Neural cell (in vitro differentiated cells): ENCODE data around the gene HMOX2. TPM values are rescaled to one million over a fixed set of nuclear protein-coding genes. Genes with fewer than 3 reads are reported as not detected.

ENCODE experiments used
- H2AFZ ChIP-seq: fragments of 200-600, 300-800 bp; sonication (generic), shearing (Covaris generic); 2 replicates; pipeline ENCODE4 v1.6.0; 2014; ENCODE audit warnings: low read depth, mild to moderate bottlenecking, antibody characterized with exemption, low read length, moderate library complexity
- H3F3A ChIP-seq: fragments of 200-600 bp; shearing (Covaris generic); 2 replicates; pipeline ENCODE4 v1.6.1; 2016; ENCODE audit warnings: mild to moderate bottlenecking, moderate library complexity, mixed read lengths, antibody characterized with exemption, low read length; ENCODE audit not compliant: insufficient read depth, poor library complexity, severe bottlenecking
- H3K27ac ChIP-seq: fragments of 200-600, 300-800 bp; sonication (generic), shearing (Covaris generic); 2 replicates; pipeline ENCODE4 v1.5.1; 2014; ENCODE audit warnings: mild to moderate bottlenecking, low read length, moderate library complexity
- H3K27me3 ChIP-seq: fragments of 300-800, 200-600 bp; sonication (generic), shearing (Covaris generic); 2 replicates; pipeline ENCODE4 v1.6.0; 2014; ENCODE audit warnings: mild to moderate bottlenecking, low read depth, low read length, moderate library complexity; ENCODE audit not compliant: insufficient read depth
- H3K36me3 ChIP-seq: fragments of 300-800, 200-600 bp; sonication (generic), shearing (Covaris generic); 2 replicates; pipeline ENCODE4 v1.5.1; 2014; ENCODE audit warnings: mild to moderate bottlenecking, antibody characterized with exemption, low read length, moderate library complexity; ENCODE audit not compliant: insufficient read depth
- H3K4me2 ChIP-seq: fragments of 300-800, 200-600 bp; sonication (generic), shearing (Covaris generic); 2 replicates; pipeline ENCODE4 v1.6.0; 2014; ENCODE audit warnings: mild to moderate bottlenecking, low read length
- H3K4me3 ChIP-seq: fragments of 300-800, 200-600 bp; sonication (generic), shearing (Covaris generic); 2 replicates; pipeline ENCODE4 v1.5.1; 2014; ENCODE audit warnings: mild to moderate bottlenecking, low read length, moderate library complexity
- H3K79me2 ChIP-seq: fragments of 200-600 bp; shearing (Covaris generic); replicated peaks from 2 replicates; pipeline ENCODE4 v1.6.0; 2014; ENCODE audit warnings: mild to moderate bottlenecking, low read length, moderate library complexity; ENCODE audit not compliant: insufficient read depth
- H3K9ac ChIP-seq: fragments of 300-800, 200-600 bp; sonication (generic), shearing (Covaris generic); 2 replicates; pipeline ENCODE4 v1.6.1; 2016; ENCODE audit warnings: mild to moderate bottlenecking, low read length, mixed read lengths
- H3K9me2 ChIP-seq: fragments of 200-600 bp; shearing (Covaris generic); 2 replicates; pipeline ENCODE4 v1.6.1; 2016; ENCODE audit warnings: mild to moderate bottlenecking, low read length, mixed read lengths; ENCODE audit not compliant: insufficient read depth
- H3K9me3 ChIP-seq: fragments of 200-600, 300-800 bp; sonication (generic), shearing (Covaris generic); 2 replicates; pipeline ENCODE4 v1.6.1; 2016; ENCODE audit warnings: mild to moderate bottlenecking, mixed run types, low read length, moderate library complexity, mixed read lengths
- H4K20me1 ChIP-seq: fragments of 200-600 bp; shearing (Covaris generic); 2 replicates; pipeline ENCODE4 v1.6.1; 2016; ENCODE audit warnings: mild to moderate bottlenecking, mixed run types; ENCODE audit not compliant: insufficient read depth
- EP300 ChIP-seq: fragments of 450-650 bp; conservative IDR thresholded peaks from 2 replicates; pipeline ENCODE4 v1.6.1; 2014; ENCODE audit warnings: antibody characterized with exemption, mild to moderate bottlenecking, moderate library complexity; ENCODE audit not compliant: poor library complexity, severe bottlenecking
- EZH2 ChIP-seq: fragments of 200-600, 300-800 bp; shearing (Covaris generic), sonication (generic); IDR thresholded peaks from 2 replicates; pipeline ENCODE4 v1.6.1; 2014; ENCODE audit warnings: antibody characterized with exemption, low read length, borderline replicate concordance, mild to moderate bottlenecking; ENCODE audit not compliant: insufficient read depth, poor library complexity, severe bottlenecking
- MXI1 ChIP-seq: fragments of 450-650 bp; conservative IDR thresholded peaks from 2 replicates; pipeline ENCODE4 v1.6.1; 2014; ENCODE audit warnings: antibody characterized with exemption, mild to moderate bottlenecking; ENCODE audit not compliant: poor library complexity, severe bottlenecking
- POLR2AphosphoS5 ChIP-seq: IDR thresholded peaks from 2 replicates; pipeline ENCODE4 v1.6.1; 2012
- RAD21 ChIP-seq: fragments of 450-650 bp; conservative IDR thresholded peaks from 2 replicates; pipeline ENCODE4 v1.6.1; 2014; ENCODE audit warnings: antibody characterized with exemption, mild to moderate bottlenecking, moderate library complexity
- SMC3 ChIP-seq: fragments of 450-650 bp; conservative IDR thresholded peaks from 2 replicates; pipeline ENCODE4 v1.6.1; 2014; ENCODE audit warnings: antibody characterized with exemption, mild to moderate bottlenecking, moderate library complexity; ENCODE audit not compliant: poor library complexity
- TAF1 ChIP-seq: IDR thresholded peaks from 2 replicates; pipeline ENCODE4 v1.6.1; 2012; ENCODE audit warnings: low read depth
- polyA plus RNA-seq: library from polyadenylated mRNA; depleted of rRNA; stranded (reverse); fragments of >200 nt; gene quantifications from 2 replicates; pipeline ENCODE4 v1.2.3, GENCODE V29; 2014
- TF ChIP-seq, protein P1 (sequence below): fragments of 450-650 bp; IDR thresholded peaks from 2 replicates; pipeline ENCODE4 v1.5.1; 2014; ENCODE audit warnings: antibody characterized with exemption, mild to moderate bottlenecking, moderate library complexity; ENCODE audit not compliant: poor library complexity, severe bottlenecking
- TF ChIP-seq, protein P2 (sequence below): IDR thresholded peaks from 2 replicates; pipeline ENCODE4 v1.6.1; 2012; ENCODE audit warnings: borderline replicate concordance

Gene HMOX2
- polyA plus RNA-seq, 1 donor from 2014 or later = 79.4 TPM

DNA sequence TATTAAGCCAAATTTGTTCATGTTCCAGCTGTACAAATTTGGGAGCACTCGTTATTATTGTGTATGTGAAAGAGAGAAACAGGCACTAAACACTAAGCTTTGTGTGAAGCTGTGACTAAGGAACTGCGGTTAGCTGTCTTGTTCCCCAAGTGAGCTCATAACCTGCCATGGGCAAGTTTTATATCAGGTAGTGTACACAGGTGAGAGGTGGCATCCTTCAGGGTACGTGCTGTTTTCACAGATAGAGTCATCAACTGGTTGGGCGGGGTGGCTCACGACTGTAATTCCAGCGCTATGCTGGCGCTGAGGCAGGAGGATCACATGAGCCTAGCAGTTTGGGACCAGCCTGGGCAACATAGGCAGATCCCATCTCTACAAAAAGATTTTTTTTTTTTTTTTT lies 47.7 kb upstream of the HMOX2 start:
- peaks cover 13% of the 10 kb centered on the region for H3K79me2 ChIP-seq
- H3K9ac ChIP-seq = no peak overlapping the region
- no peaks in the 10 kb centered on the region for H3K9me2 ChIP-seq
- H3K4me2 ChIP-seq = no peak overlapping the region
- H2AFZ ChIP-seq = no peak overlapping the region
- H3K4me3 ChIP-seq = no peak overlapping the region
- no peaks in the 10 kb centered on the region for H3K27me3 ChIP-seq
- H3K27ac ChIP-seq = no peak overlapping the region
- H4K20me1 ChIP-seq = no peaks in the 10 kb centered on the region
- H3F3A ChIP-seq = no peaks in the 10 kb centered on the region
- no peaks in the 10 kb centered on the region for H3K36me3 ChIP-seq
- no peaks in the 10 kb centered on the region for H3K9me3 ChIP-seq
- TF ChIP-seq SMC3 = no peak
- no peak for TF ChIP-seq MXI1
- TF ChIP-seq RAD21 = no peak
- no peak for TF ChIP-seq EZH2
- TF ChIP-seq EP300 = no peak
- TF ChIP-seq, protein P1, sequence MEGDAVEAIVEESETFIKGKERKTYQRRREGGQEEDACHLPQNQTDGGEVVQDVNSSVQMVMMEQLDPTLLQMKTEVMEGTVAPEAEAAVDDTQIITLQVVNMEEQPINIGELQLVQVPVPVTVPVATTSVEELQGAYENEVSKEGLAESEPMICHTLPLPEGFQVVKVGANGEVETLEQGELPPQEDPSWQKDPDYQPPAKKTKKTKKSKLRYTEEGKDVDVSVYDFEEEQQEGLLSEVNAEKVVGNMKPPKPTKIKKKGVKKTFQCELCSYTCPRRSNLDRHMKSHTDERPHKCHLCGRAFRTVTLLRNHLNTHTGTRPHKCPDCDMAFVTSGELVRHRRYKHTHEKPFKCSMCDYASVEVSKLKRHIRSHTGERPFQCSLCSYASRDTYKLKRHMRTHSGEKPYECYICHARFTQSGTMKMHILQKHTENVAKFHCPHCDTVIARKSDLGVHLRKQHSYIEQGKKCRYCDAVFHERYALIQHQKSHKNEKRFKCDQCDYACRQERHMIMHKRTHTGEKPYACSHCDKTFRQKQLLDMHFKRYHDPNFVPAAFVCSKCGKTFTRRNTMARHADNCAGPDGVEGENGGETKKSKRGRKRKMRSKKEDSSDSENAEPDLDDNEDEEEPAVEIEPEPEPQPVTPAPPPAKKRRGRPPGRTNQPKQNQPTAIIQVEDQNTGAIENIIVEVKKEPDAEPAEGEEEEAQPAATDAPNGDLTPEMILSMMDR = no peak
- TF ChIP-seq POLR2AphosphoS5 = no peak
- TF ChIP-seq TAF1 = no peak
- TF ChIP-seq, protein P2, sequence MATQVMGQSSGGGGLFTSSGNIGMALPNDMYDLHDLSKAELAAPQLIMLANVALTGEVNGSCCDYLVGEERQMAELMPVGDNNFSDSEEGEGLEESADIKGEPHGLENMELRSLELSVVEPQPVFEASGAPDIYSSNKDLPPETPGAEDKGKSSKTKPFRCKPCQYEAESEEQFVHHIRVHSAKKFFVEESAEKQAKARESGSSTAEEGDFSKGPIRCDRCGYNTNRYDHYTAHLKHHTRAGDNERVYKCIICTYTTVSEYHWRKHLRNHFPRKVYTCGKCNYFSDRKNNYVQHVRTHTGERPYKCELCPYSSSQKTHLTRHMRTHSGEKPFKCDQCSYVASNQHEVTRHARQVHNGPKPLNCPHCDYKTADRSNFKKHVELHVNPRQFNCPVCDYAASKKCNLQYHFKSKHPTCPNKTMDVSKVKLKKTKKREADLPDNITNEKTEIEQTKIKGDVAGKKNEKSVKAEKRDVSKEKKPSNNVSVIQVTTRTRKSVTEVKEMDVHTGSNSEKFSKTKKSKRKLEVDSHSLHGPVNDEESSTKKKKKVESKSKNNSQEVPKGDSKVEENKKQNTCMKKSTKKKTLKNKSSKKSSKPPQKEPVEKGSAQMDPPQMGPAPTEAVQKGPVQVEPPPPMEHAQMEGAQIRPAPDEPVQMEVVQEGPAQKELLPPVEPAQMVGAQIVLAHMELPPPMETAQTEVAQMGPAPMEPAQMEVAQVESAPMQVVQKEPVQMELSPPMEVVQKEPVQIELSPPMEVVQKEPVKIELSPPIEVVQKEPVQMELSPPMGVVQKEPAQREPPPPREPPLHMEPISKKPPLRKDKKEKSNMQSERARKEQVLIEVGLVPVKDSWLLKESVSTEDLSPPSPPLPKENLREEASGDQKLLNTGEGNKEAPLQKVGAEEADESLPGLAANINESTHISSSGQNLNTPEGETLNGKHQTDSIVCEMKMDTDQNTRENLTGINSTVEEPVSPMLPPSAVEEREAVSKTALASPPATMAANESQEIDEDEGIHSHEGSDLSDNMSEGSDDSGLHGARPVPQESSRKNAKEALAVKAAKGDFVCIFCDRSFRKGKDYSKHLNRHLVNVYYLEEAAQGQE = no peak

DNA sequence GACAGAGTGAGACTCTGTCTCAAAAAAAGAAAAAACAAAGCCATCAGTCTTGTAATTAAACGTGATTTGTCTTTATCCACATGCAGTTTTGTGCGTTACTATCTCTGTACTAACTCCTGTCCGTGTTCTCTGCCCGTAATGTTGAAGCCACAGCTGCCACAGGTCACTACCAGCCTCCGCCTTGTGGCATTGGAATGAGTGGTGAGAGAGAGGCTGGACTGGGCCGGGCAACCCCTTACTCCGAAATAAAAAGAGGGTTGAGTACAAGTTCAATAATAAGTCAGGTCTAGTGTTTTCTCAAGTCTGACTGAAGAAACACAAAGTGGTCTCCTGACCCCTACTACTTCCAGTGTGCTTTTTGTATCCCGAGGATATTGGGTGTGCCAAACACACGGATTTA lies 45.2 kb upstream of the HMOX2 start:
- TF ChIP-seq, protein P1 = no peak
- TF ChIP-seq MXI1 (no peak), RAD21 (no peak), EZH2 (no peak), POLR2AphosphoS5 (no peak), TAF1 (no peak), EP300 (no peak), SMC3 (no peak)
- TF ChIP-seq, protein P2 = no peak
- Histone ChIP-seq H3K27ac (no peak overlapping the region), H3K27me3 (no peaks in the 10 kb centered on the region), H4K20me1 (no peaks in the 10 kb centered on the region), H3K36me3 (no peaks in the 10 kb centered on the region), H3K9me2 (no peaks in the 10 kb centered on the region), H3F3A (no peaks in the 10 kb centered on the region), H3K4me2 (no peak overlapping the region), H3K9ac (no peak overlapping the region), H3K79me2 (peaks cover 13% of the 10 kb centered on the region), H3K4me3 (no peak overlapping the region), H2AFZ (no peak overlapping the region), H3K9me3 (no peaks in the 10 kb centered on the region)
